Mesenteric fat pad (tissue), 1 donor: ENCODE results near the gene PCOLCE2. TPM values are rescaled to one million over a fixed set of nuclear protein-coding genes. Genes with fewer than 3 reads are reported as not detected.

Experiments
- DNase-seq: peaks from one replicate; pipeline ENCODE4 v3.0.0-alpha.2; 2020; ENCODE audit warnings: low spot score
- total RNA-seq: library from RNA; stranded (reverse); fragmentation: NEBNext Ultra II Directional; extraction: Animal tissue kit (Norgen Biotek cat#: 25700); gene quantifications from one replicate; pipeline ENCODE4 v1.2.1, GENCODE V29; 2021
- donor health status: DM: yes; HTN: yes; CAD: no.

PCOLCE2 gene
- total RNA-seq, 1 donor from 2014 or later, result 255 TPM

DNA sequence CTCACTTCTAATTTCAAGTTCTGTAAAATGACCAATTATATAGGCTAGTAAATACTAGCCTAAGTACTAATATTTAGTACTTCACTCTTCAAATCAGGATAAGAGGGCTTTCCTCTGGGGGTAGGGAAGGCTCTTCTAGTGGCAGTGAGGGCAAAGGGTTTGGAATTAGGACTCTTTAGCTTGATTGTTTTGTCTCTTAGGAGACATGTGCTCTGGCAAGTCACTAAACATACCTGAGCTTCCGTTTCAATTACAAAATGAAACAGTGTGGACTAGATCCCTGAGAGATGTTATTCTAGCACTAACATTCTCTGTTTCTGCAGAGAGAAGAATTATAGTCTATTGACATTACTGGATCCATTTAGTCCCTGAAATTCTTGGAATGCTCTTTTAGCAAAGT, 71.5 kb downstream of the PCOLCE2 start:
- DNase-seq, result no peak

DNA sequence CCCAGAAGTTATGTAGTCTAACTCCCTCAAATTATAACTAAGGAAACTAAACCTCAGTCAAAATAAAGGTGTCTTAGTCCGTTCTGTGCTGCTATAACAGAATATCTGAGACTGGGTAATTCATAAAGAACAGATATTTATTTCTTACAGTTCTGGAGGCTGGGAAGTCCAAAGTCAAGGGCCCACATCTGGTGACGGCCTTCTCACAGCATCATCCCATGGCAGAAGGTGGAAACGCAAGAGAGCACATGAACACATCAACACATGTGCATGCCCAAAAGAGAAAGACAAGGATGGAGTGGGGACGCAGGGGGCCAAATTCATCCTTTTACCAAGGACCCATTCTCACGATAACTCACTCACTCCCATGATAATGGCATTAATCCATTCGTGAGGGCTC, 73.1 kb downstream of the PCOLCE2 start:
- no peak for DNase-seq

DNA sequence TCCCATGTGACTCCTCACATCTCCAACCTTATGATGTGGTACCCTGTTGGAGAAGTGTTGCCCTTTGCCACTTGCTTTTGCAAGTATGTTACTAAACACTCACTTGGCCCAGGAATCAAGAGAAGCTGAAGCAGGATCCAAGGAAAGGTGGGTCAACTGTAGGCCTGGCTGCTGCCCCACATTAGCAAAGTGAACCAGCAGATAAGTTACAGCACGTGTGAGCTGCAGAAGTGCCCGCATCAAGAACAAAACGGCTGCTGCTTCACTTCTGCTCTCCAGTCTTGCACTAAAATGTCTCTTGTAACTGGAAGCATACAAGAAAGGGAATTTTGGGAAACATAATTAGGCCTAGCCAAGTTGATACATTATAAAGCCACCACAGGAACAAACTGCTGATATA, 79.6 kb downstream of the PCOLCE2 start:
- DNase-seq, result no peak

DNA sequence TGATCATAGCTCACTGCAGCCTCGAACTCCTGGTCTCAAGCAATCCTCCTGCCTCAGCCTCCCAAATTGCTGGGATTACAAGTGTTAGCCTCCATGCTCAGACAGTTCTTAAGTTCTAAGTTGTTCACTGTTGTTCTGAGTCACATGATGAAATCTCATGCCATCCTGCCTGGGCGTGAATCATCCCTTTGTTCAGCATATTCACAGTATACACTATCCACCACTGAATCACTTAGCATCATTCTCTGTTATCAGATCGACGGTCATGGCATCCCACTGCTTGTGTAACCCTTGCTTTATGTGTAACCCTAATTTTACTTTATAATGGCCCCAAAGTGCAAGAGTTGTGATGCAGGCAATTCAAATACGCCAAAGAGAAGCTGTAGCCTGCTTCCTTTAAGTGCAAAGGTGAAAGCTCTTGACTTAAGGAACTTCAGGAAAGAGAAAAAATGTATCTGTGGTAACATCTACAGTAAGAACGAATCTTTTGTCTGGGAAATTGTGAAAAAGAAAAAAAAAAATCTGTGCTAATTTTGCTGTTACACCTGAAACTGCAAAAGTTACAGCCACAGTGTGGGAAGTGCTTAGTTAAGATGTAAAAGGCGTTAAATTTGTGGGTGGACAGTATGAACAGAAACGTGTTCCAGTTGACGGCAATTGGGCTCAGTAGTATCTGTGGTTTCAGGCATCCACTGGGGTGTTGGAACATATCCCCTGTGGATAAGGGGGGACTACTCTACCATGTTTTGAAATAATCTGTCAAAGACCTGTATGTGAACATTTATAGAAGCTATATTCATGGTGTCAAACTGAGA, 80.6 kb downstream of the PCOLCE2 start:
- DNase-seq, result no peak

DNA sequence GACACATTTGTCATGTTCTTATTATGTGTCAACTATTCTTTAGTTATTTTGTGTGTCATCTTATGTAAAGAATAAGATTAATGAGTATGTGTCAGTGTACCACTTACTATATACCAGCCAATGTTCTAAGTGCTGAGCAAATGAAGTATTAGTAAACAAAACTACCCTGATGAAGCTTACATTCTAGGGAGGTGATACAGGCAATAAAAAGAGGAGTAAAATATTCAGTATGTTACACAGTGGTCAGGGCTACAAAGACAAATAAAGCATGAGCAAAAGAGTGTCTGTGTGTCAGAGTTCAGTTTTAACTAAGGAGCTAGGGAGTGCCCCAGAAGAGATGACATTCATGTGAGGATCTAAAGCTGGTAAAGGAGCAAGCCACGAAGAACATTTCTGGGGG, 86.0 kb downstream of the PCOLCE2 start:
- no peak for DNase-seq

DNA sequence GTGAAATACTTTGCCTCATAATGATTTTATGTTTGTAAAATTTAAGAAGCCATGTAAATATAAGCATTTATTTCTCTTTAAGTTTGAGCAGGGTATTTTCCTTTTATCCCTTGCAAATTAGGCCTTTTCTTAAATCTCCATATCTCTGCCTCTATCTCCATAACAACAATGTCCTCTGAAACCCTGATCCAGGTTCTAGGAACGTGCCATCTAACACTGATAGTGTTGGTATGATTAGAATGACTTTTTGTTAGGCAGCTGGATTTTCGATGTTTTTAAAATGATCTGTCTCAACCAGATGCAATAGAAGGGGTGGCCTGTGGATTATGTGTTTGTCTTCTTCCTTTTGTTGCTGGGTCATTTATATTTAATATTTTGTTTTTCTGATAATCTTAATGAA, 87.1 kb downstream of the PCOLCE2 start:
- no peak for DNase-seq

DNA sequence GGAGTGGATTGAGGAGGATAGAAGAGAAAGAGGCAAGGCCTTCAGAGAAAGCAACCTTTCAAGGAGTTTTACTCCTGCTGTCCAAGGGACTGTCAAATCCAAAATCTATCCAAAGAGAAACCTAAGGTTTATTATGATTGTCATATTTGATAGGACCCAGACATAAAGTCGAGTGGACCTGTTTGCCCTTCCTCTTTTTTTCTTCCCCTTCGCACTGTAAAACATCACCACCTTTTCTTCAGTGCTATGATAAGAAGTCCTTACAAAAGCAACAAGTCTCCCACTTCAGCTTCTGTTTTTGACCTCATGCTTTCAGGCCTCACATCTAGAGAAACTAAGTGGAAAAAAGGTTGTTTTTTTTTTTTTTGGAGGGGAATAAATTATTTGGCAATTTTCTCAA, 92.1 kb downstream of the PCOLCE2 start:
- DNase-seq, result no peak

DNA sequence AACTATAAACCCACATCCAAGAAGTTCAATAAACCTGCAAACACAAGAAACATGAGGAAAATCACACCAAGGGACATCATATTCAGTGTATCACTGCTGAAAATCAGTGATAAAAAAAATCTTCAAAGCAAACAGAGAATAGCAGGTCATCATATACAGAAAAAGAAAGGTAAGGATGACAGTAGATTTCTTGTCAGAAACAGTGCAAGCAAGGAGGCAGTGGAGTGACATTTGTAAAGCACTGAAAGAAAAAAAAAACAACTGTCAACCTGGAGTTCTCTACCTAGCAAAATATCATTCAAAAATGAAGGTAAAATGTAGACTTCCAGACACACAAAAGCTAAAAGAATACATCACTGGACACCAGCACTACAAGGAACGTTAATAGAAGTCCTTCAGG, 93.6 kb downstream of the PCOLCE2 start:
- no peak for DNase-seq

DNA sequence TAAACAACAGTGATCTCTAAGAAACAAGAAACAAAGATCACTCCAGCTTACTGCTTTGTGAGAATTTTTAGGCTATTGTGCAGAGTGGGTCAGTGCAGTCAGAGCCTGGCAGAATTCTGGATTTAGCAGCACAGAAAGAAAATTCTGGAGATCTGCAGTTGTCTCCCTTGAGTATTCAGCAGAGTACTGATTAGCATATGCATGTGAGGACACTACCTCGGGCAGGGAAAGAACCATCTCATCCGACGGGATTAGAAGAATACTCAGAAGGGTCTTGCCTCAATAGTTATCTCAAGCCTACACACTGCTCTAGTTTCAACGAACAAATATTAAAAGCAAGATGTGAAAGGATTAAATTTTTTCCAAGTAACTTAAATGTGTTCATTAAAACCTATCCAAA, 94.4 kb downstream of the PCOLCE2 start:
- no peak for DNase-seq

DNA sequence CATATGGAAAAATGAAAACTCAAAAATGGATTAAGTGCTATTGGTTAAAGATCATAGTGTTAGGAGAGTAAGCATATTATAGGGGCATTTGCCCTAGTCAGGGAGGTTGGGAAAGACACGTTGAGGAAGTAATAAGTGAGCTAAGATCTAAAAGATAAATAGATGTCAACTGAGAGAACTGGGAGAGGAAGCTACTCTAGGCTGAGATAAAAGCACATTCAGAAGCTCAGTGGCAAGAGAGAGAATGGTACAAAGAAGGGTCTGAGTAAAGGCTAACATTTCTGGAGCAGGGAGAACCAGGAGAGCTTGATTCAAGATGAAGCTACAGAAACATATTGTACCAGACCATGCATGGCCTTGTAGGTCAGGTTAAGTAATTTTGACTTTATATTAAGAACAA, 101.2 kb downstream of the PCOLCE2 start:
- no peak for DNase-seq

DNA sequence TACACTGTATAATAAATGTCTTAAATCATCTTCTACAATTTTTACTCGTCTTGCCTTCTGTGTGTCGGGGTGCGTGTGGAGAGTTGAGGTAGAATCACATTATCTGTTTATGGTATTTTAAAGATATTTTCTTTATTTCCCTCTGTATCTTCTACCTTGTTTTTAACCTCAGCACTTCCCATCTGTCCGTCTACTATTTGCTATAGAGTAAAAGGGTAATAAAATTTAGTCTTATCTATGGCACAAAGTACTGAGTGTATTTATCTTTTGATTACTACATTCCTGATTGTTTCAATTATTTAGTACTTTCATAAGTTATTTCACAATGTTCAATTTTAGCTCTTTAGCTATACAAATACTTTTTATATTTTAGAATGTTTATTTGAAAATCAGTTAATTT, 102.9 kb downstream of the PCOLCE2 start:
- DNase-seq, result no peak

DNA sequence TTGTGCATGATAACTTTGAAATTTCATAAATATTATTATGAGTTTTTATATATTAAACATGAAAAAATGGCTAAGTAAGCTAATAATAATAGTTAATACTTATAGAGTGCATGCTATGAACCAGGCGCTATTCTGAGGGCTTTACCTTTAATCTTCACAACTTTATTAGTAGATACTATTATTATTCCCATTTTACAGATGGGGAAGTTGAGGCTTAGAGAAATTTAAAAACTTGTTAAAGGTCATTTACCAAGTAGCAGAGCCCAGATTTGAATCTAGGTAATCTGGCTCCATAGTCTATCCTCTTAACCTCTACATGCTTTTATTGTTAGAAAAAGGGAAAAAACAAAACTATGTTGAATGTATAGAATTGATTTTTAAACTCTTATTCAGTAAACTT, 104.7 kb downstream of the PCOLCE2 start:
- DNase-seq, result no peak

DNA sequence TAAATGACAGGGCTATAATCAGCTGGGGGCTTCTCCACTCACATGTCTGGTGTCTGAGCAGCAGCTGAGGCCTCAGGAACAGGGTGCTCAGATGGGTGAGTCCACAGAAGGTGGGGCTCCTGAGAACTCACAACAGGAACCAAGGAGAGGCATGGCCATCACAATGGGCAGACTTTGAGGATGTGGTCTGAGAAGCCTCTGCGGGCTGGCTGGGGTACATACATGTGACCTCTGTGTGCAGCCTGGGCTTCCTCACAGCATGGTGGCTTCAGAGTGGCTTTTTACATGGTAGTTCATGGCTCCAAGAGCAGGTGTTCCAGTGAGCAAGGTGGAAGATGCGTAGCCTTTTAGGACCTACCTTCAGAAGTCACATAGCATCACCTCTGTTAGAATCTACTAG, 106.3 kb downstream of the PCOLCE2 start:
- no peak for DNase-seq

DNA sequence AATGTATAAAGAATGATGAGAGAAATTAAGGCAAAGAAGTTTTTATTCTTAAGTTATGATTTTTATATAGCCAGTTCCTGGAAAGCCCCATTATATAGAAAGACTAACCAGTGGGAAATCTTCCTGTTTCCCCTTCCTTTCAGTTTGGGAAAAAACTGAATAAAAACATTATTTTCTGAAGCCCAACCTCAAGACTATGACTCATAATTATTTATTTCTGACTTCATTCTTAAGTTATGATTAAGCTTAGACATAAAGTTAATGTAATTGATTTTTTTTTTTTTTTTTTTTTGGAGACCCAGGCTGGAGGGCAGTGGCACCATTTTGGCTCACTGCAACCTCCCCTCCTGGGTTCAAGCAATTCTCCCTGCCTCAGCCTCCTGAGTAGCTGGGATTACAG, 109.3 kb downstream of the PCOLCE2 start:
- no peak for DNase-seq

DNA sequence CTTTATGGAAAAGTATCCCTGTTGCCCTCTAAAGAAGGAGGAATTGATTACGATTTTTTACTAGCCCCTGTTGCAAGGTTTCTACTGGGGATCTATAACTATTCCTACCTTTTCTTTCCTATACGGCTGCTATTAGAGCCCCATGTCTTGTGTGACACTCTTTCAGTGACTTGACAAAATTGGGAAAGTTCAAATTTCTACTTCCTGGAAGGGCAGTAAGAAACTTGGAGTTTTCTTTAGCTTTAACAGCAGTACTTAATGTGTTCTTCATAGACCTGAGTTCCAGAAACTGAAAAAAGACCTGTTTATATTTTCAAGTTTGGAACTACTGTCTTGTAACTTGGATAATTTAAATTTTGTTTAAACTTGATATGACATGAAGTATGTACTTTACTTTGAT, 110.3 kb downstream of the PCOLCE2 start:
- no peak for DNase-seq

DNA sequence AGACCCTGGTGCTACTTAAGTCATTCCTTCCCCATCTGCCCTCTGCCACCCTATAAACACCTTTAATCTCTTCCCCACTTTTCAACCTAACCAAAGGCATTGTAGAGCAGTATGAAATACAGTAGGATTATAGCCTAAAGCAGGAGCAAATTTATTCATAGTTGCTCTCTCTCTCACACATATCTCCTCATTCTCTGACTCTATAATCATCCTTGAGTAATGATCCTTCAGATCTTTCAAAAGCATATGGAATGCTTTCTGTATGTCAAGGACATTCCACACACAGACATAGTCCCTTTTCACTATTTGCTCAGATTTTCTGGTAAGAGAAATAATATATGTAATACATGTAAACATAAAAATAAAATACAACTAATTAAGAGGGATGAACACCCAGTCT, 111.0 kb downstream of the PCOLCE2 start:
- no peak for DNase-seq

DNA sequence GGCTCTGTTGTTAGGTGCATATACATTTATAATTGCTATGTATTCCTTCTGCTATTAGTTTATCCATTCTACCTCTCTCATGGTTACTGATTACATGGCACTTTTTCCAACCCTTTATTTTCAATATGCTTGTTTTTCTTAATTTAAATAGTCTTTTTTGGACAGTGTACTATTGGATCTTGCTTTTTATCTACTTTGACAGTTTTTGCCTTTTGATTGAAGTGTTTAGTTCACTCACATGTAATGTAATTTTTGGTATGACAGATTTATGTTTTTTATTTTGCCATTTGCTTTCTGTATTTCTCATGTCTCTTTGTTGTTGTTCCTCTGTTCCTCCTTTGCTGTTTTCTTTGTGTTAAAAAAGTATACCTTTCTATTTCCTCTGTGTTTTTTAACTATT, 120.5 kb downstream of the PCOLCE2 start:
- DNase-seq, result no peak

Other genes starting within 250 kb of the PCOLCE2 start
- gene TRPC1, start 165.0 kb downstream of the PCOLCE2 start, total RNA-seq, result 4.2 TPM
- not detected for gene PAQR9, start 74.6 kb upstream of the PCOLCE2 start, total RNA-seq
- 68.2 TPM for gene U2SURP, start 112.5 kb upstream of the PCOLCE2 start, total RNA-seq
- 13.4 TPM for gene CHST2, start 230.7 kb upstream of the PCOLCE2 start, total RNA-seq